ENCODE data around the gene CLGN.
"Not testable (repeated sequence)": the region's sequence is repeated elsewhere in the genome, so short reads cannot be mapped to it uniquely, and the experiment has no call there.

Gene CLGN

GRCh38 chr4:140427106-140427918 lies at the start of gene CLGN:
Gene CLGN, minus strand, starts transcription at chr4:140427648. Its CDS starts 14,570 bp downstream, at chr4:140413078.
- peak; percentile 26 for DNase-seq (ENCODE audit: low spot score)

- no peak for DNase-seq (ENCODE audit: low spot score)
Observed at GRCh38 chr4:140472156-140472555, 44.7 kb upstream of the CLGN start.

- DNase-seq (ENCODE audit: low spot score): peak; percentile 6
Observed at GRCh38 chr4:140469791-140470733, 42.6 kb upstream of the CLGN start.

- DNase-seq (ENCODE audit: low spot score): no peak
Observed at GRCh38 chr4:140466146-140466545, 38.7 kb upstream of the CLGN start.

- DNase-seq (ENCODE audit: low spot score): no peak
Observed at GRCh38 chr4:140463614-140464013, 36.2 kb upstream of the CLGN start.

- DNase-seq (ENCODE audit: low spot score): no peak
Observed at GRCh38 chr4:140463182-140463581, 35.7 kb upstream of the CLGN start.

- no peak for DNase-seq (ENCODE audit: low spot score)
Observed at GRCh38 chr4:140450352-140450751, 22.9 kb upstream of the CLGN start.

GRCh38 chr4:140448830-140449229 lies 21.4 kb upstream of the CLGN start:
- no peak for DNase-seq (ENCODE audit: low spot score)

GRCh38 chr4:140448162-140448561 lies 20.7 kb upstream of the CLGN start:
- no peak for DNase-seq (ENCODE audit: low spot score)

GRCh38 chr4:140444347-140444746 lies 16.9 kb upstream of the CLGN start:
- DNase-seq (ENCODE audit: low spot score): not testable (repeated sequence)

- no peak for DNase-seq (ENCODE audit: low spot score)
Observed at GRCh38 chr4:140439644-140440142, 12.2 kb upstream of the CLGN start.

GRCh38 chr4:140427919-140428471 lies 547 bp upstream of the CLGN start:
- no peak for DNase-seq (ENCODE audit: low spot score)

GRCh38 chr4:140426610-140427105 lies 790 bp downstream of the CLGN start:
- no peak for DNase-seq (ENCODE audit: low spot score)

- no peak for DNase-seq (ENCODE audit: low spot score)
Observed at GRCh38 chr4:140423106-140423505, 4.3 kb downstream of the CLGN start.

GRCh38 chr4:140413130-140413969 lies 14.1 kb downstream of the CLGN start:
- DNase-seq (ENCODE audit: low spot score): not testable (repeated sequence)

- DNase-seq (ENCODE audit: low spot score): no peak
Observed at GRCh38 chr4:140408974-140409373, 18.5 kb downstream of the CLGN start.

- no peak for DNase-seq (ENCODE audit: low spot score)
Observed at GRCh38 chr4:140406292-140406691, 21.2 kb downstream of the CLGN start.

GRCh38 chr4:140400111-140400510 lies 27.3 kb downstream of the CLGN start:
- DNase-seq (ENCODE audit: low spot score): no peak

- DNase-seq (ENCODE audit: low spot score): no peak
Observed at GRCh38 chr4:140395668-140396067, 31.8 kb downstream of the CLGN start.

- no peak for DNase-seq (ENCODE audit: low spot score)
Observed at GRCh38 chr4:140388015-140388414, 39.4 kb downstream of the CLGN start.

GRCh38 chr4:140382732-140383131 lies 44.7 kb downstream of the CLGN start:
- DNase-seq (ENCODE audit: low spot score): no peak

Data from pons (tissue), 1 donor.